ENCODE data around the gene ZDHHC3.

The ZDHHC3 gene

GRCh38 chr3:44976002-44976815 is at the start of gene ZDHHC3, which contains the start of gene EXOSC7:
ZDHHC3 (minus strand) TSS chr3:44976174; CDS start chr3:44959436, 16,738 bp downstream.
EXOSC7 (plus strand) TSS chr3:44976244; CDS start chr3:44976278, 34 bp downstream.
- DNase-seq: peak; percentile 82

- no peak for DNase-seq
Observed at GRCh38 chr3:45024542-45025255, 48.7 kb upstream of the ZDHHC3 start.

- DNase-seq: no peak
Observed at GRCh38 chr3:45023675-45024074, 47.7 kb upstream of the ZDHHC3 start.

- DNase-seq: no peak
Observed at GRCh38 chr3:45021524-45022297, 45.7 kb upstream of the ZDHHC3 start.

GRCh38 chr3:45020534-45020933 is 44.6 kb upstream of the ZDHHC3 start:
- no peak for DNase-seq

GRCh38 chr3:45017821-45018220 is 41.8 kb upstream of the ZDHHC3 start:
- DNase-seq: no peak

GRCh38 chr3:45016916-45017315 is 40.9 kb upstream of the ZDHHC3 start:
- no peak for DNase-seq

- no peak for DNase-seq
Observed at GRCh38 chr3:45012577-45012976, 36.6 kb upstream of the ZDHHC3 start.

- DNase-seq: no peak
Observed at GRCh38 chr3:45011756-45012508, 36.0 kb upstream of the ZDHHC3 start.

GRCh38 chr3:45010811-45011333 is 34.9 kb upstream of the ZDHHC3 start:
- no peak for DNase-seq

GRCh38 chr3:45009868-45010267 is 33.9 kb upstream of the ZDHHC3 start:
- no peak for DNase-seq

- no peak for DNase-seq
Observed at GRCh38 chr3:45008117-45008516, 32.1 kb upstream of the ZDHHC3 start.

- no peak for DNase-seq
Observed at GRCh38 chr3:45007091-45007490, 31.1 kb upstream of the ZDHHC3 start.

GRCh38 chr3:45003859-45004258 is 27.9 kb upstream of the ZDHHC3 start:
- no peak for DNase-seq

GRCh38 chr3:45003406-45003805 is 27.4 kb upstream of the ZDHHC3 start:
- DNase-seq: no peak

GRCh38 chr3:45002720-45003119 is 26.7 kb upstream of the ZDHHC3 start:
- DNase-seq: no peak

- DNase-seq: no peak
Observed at GRCh38 chr3:45002139-45002660, 26.2 kb upstream of the ZDHHC3 start.

GRCh38 chr3:45001738-45002137 is 25.8 kb upstream of the ZDHHC3 start:
- DNase-seq: no peak

GRCh38 chr3:45000823-45001222 is 24.8 kb upstream of the ZDHHC3 start:
- no peak for DNase-seq

- DNase-seq: no peak
Observed at GRCh38 chr3:44999782-45000181, 23.8 kb upstream of the ZDHHC3 start.

- DNase-seq: no peak
Observed at GRCh38 chr3:44996556-44996969, 20.6 kb upstream of the ZDHHC3 start.

GRCh38 chr3:44995142-44995770 is 19.3 kb upstream of the ZDHHC3 start:
- no peak for DNase-seq

Data from stimulated activated CD4-positive, alpha-beta T cell treated with anti-CD3 and anti-CD28 coated beads, Interleukin-12 subunit alpha, Interleukin-12 subunit beta, amount 100 ng/mL, for 4 hours (primary cell).